DOHH2 (cell line): ENCODE measurements around the gene KCTD15.

Source experiments
- EZH2phosphoT487 ChIP-seq: fragments of 200-600 bp; sonication (generic); IDR thresholded peaks from 2 replicates; pipeline ENCODE4 v1.6.1; 2017; ENCODE audit warnings: borderline replicate concordance, mild to moderate bottlenecking, antibody characterized with exemption, low read length, moderate library complexity, mixed read lengths
- TF ChIP-seq, protein P1 (sequence below): fragments of 200-600 bp; sonication (generic); IDR thresholded peaks from one replicate; pipeline ENCODE4 v1.5.1; 2014; ENCODE audit warnings: antibody characterized with exemption, mild to moderate bottlenecking, low read depth, low read length; ENCODE audit not compliant: poor library complexity, severe bottlenecking

DNA sequence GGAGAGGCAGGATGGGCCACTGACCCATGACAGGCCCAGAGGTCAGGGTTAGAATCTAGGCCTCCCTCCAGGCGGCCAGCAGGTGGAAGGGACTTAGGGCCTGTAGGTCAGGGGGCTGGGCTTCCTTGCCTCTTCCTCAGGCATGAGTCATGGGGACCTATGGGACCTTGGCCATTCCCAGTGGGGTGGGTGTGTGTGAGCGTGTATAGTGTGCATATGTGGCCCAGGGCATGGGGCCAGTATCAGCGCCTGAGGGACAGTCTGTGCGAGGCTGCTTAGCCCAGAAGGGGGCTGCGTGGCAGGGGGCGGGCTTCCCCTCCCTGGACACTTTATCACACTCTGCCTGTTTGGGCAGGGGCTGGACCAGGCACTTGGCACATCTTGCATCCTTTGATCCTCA is 13.3 kb downstream of the KCTD15 start:
- TF ChIP-seq, protein P1, sequence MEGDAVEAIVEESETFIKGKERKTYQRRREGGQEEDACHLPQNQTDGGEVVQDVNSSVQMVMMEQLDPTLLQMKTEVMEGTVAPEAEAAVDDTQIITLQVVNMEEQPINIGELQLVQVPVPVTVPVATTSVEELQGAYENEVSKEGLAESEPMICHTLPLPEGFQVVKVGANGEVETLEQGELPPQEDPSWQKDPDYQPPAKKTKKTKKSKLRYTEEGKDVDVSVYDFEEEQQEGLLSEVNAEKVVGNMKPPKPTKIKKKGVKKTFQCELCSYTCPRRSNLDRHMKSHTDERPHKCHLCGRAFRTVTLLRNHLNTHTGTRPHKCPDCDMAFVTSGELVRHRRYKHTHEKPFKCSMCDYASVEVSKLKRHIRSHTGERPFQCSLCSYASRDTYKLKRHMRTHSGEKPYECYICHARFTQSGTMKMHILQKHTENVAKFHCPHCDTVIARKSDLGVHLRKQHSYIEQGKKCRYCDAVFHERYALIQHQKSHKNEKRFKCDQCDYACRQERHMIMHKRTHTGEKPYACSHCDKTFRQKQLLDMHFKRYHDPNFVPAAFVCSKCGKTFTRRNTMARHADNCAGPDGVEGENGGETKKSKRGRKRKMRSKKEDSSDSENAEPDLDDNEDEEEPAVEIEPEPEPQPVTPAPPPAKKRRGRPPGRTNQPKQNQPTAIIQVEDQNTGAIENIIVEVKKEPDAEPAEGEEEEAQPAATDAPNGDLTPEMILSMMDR, result no peak
- no peak for TF ChIP-seq EZH2phosphoT487
